SK-N-SH (cell line): ENCODE measurements around the gene ABCC5. TPM values are rescaled to one million over a fixed set of nuclear protein-coding genes. Genes with fewer than 3 reads are reported as not detected.

Experiments used
- CTCF ChIA-PET: fragments of 300-600, 350-600 bp; formaldehyde crosslinking; extraction: SDS; loops from one replicate; lab custom pipeline; 2021; lab: Yijun Ruan, JAX
- POLR2A ChIA-PET: fragments of 350-600 bp; sonication (Branson Sonifier 250); formaldehyde crosslinking; extraction: SDS; loops from one replicate; lab custom pipeline; 2020; ENCODE audit warnings: antibody characterized with exemption, inconsistent platforms; lab: Yijun Ruan, JAX
- DNase-seq: peaks from one replicate; pipeline ENCODE4 v3.0.0; 2012
- H2AFZ ChIP-seq: fragments of 200-600 bp; sonication (generic); 2 replicates; pipeline ENCODE4 v1.8.1; 2016; ENCODE audit warnings: antibody characterized with exemption, mild to moderate bottlenecking, low read depth
- H3F3A ChIP-seq: fragments of 200-600 bp; sonication (generic); replicated peaks from 2 replicates; pipeline ENCODE3; 2016; ENCODE audit warnings: antibody characterized with exemption, mild to moderate bottlenecking; ENCODE audit not compliant: insufficient read depth
- H3K27ac ChIP-seq, 2 experiments: fragments of 200-500 bp in 1 of 2; fragments of 200-600 bp in 1 of 2; sonication (Bioruptor generic) in 1 of 2; sonication (generic), shearing (Covaris generic) in 1 of 2; 2 replicates each; pipeline versions ENCODE4 v1.5.1 to v1.6.1; 2014 to 2016; ENCODE audit warnings: low read depth in 2 of 2, inconsistent platforms in 1 of 2, low read length in 1 of 2, mild to moderate bottlenecking in 1 of 2, mixed read lengths in 1 of 2
- H3K27me3 ChIP-seq: fragments of 200-600 bp; sonication (generic), shearing (Covaris generic); 2 replicates; pipeline ENCODE4 v1.6.1; 2016; ENCODE audit warnings: mixed run types; ENCODE audit not compliant: insufficient read depth
- H3K36me3 ChIP-seq, 2 experiments: fragments of 200-500 bp in 1 of 2; fragments of 200-600 bp in 1 of 2; sonication (Bioruptor generic) in 1 of 2; sonication (generic) in 1 of 2; replicated peaks in 1 of 2; 2 replicates each; pipeline versions ENCODE3 to v1.5.1; 2014 to 2016; ENCODE audit warnings: low read length in 1 of 2, mild to moderate bottlenecking in 1 of 2; ENCODE audit not compliant: insufficient read depth in 2 of 2, control insufficient read depth in 1 of 2
- H3K4me1 ChIP-seq, 2 experiments: fragments of 200-500 bp in 1 of 2; fragments of 200-600 bp in 1 of 2; sonication (Bioruptor generic) in 1 of 2; sonication (generic), shearing (Covaris generic) in 1 of 2; 2 replicates each; pipeline versions ENCODE4 v1.5.1 to v1.6.1; 2014 to 2016; ENCODE audit warnings: low read depth in 1 of 2, low read length in 1 of 2, mixed run types in 1 of 2; ENCODE audit not compliant: insufficient read depth in 2 of 2, control insufficient read depth in 1 of 2
- H3K4me2 ChIP-seq: fragments of 200-600 bp; sonication (generic), shearing (Covaris generic); 2 replicates; pipeline ENCODE4 v1.6.1; 2017; ENCODE audit warnings: mixed run types
- H3K4me3 ChIP-seq, 2 experiments: fragments of 200-500 bp in 1 of 2; fragments of 200-600 bp in 1 of 2; sonication (Bioruptor generic) in 1 of 2; sonication (generic), shearing (Covaris generic) in 1 of 2; 2 replicates each; pipeline versions ENCODE4 v1.5.1 to v1.8.1; 2014 to 2016; ENCODE audit warnings: low read depth in 2 of 2, inconsistent platforms in 1 of 2, low read length in 1 of 2, mild to moderate bottlenecking in 1 of 2, mixed read lengths in 1 of 2, moderate library complexity in 1 of 2
- H3K79me2 ChIP-seq: fragments of 200-600 bp; sonication (generic); 2 replicates; pipeline ENCODE4 v1.8.1; 2017; ENCODE audit warnings: mild to moderate bottlenecking; ENCODE audit not compliant: insufficient read depth
- H3K9ac ChIP-seq: fragments of 200-600 bp; sonication (generic); 2 replicates; pipeline ENCODE4 v1.6.1; 2017; ENCODE audit warnings: mixed run types
- H3K9me2 ChIP-seq: fragments of 200-600 bp; sonication (generic); 2 replicates; pipeline ENCODE4 v1.6.1; 2017; ENCODE audit warnings: mixed run types
- H3K9me3 ChIP-seq: fragments of 200-600 bp; sonication (generic); 2 replicates; pipeline ENCODE4 v1.6.1; 2017; ENCODE audit warnings: mixed run types, mild to moderate bottlenecking, moderate library complexity
- H4K20me1 ChIP-seq: fragments of 200-600 bp; sonication (generic); 2 replicates; pipeline ENCODE4 v1.6.1; 2017; ENCODE audit warnings: mild to moderate bottlenecking, mixed run types; ENCODE audit not compliant: insufficient read depth
- EP300 ChIP-seq, 2 experiments: IDR thresholded peaks; 2 replicates each; pipeline versions ENCODE4 v1.4.0 to v1.6.1; 2012; ENCODE audit warnings: borderline replicate concordance in 1 of 2, low read depth in 1 of 2, low read length in 1 of 2
- EZH2phosphoT487 ChIP-seq: fragments of 200-600 bp; sonication (generic); IDR thresholded peaks from 2 replicates; pipeline ENCODE4 v1.6.1; 2017; ENCODE audit warnings: low read depth, mixed run types, mild to moderate bottlenecking, antibody characterized with exemption, moderate library complexity, borderline replicate concordance
- JUND ChIP-seq: IDR thresholded peaks from 2 replicates; pipeline ENCODE4 v1.4.0; 2012
- MXI1 ChIP-seq: IDR thresholded peaks from 2 replicates; pipeline ENCODE4 v1.6.1; 2012; ENCODE audit warnings: mild to moderate bottlenecking, low read depth, low read length, improper control_type of control experiment
- NFIC ChIP-seq: IDR thresholded peaks from 2 replicates; pipeline ENCODE4 v1.4.0; 2012; ENCODE audit warnings: borderline replicate concordance
- NRF1 ChIP-seq: IDR thresholded peaks from 2 replicates; pipeline ENCODE4 v1.6.1; 2012; ENCODE audit warnings: low read depth, mild to moderate bottlenecking, low read length
- RXRA ChIP-seq: IDR thresholded peaks from 2 replicates; pipeline ENCODE4 v1.4.0; 2012; ENCODE audit warnings: low read depth, mild to moderate bottlenecking, borderline replicate concordance
- SMC3 ChIP-seq: IDR thresholded peaks from 2 replicates; pipeline ENCODE4 v1.6.1; 2012; ENCODE audit warnings: low read depth, low read length, improper control_type of control experiment
- WGBS: methylation state at CpG from one replicate; pipeline ENCODE4 v1.1.6; 2017; ENCODE audit warnings: low lambda C conversion rate; 5-methylcytosine and 5-hydroxymethylcytosine counted together
- polyA plus RNA-seq, 3 experiments: library from polyadenylated mRNA; depleted of rRNA; stranded (reverse); fragments of >200 nt; gene quantifications; 2 replicates each; pipeline ENCODE4 v1.2.3, GENCODE V29; 2012
- TF ChIP-seq, protein P1 (sequence below): IDR thresholded peaks from 2 replicates; pipeline ENCODE4 v1.4.0; 2012; ENCODE audit warnings: low read depth
- TF ChIP-seq, protein P2 (sequence below): IDR thresholded peaks from 2 replicates; pipeline ENCODE4 v1.4.0; 2012; ENCODE audit warnings: low read depth, borderline replicate concordance
- TF ChIP-seq, protein P3 (sequence below): fragments of 150-350 bp; IDR thresholded peaks from 2 replicates; pipeline ENCODE4 v1.6.1; 2017; ENCODE audit warnings: antibody characterized with exemption, low read length, low read depth, borderline replicate concordance
- TF ChIP-seq, protein P4 (sequence below): fragments of 150-350 bp; IDR thresholded peaks from 2 replicates; pipeline ENCODE4 v1.6.1; 2016; ENCODE audit warnings: mild to moderate bottlenecking, low read depth, low read length
- TF ChIP-seq, protein P5 (sequence below): IDR thresholded peaks from 2 replicates; pipeline ENCODE4 v1.6.1; 2012; ENCODE audit warnings: mild to moderate bottlenecking, low read depth, low read length, moderate library complexity

ABCC5 gene
- polyA plus RNA-seq, 1 of the 3 experiments (the other 2 are of a cell fraction): 25.9 TPM

DNA sequence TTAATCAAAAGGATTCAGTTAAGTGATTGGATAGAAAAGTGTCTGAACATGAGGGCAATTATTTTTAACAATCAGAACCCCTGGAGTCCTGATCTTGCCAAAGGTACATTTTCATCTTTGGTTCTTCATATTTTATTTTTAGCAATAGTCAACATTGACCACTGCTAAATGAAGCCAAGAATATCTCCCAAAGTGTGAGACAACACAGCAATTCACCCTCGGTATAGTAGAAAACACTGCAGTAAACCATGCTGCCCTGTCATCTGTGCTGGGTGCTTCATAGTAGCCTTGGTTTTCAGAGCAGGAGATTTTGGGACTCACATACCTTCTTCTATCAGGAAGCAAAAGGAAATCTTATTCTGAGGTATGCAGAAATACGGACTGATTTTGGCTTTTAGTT lies 85.8 kb downstream of the ABCC5 start:
- no peaks in the 10 kb centered on the region for H3K4me1 ChIP-seq
- no peaks in the 10 kb centered on the region for H3K9me3 ChIP-seq
- no peaks in the 10 kb centered on the region for H3K9me2 ChIP-seq
- no peak overlapping the region for H3K27ac ChIP-seq
- H2AFZ ChIP-seq: no peak overlapping the region
- H4K20me1 ChIP-seq: no peaks in the 10 kb centered on the region
- H3K36me3 ChIP-seq: peaks cover 6 to 11% of the 10 kb centered on the region in 2 experiments
- POLR2A ChIA-PET: no interaction called here
- 89% methylated on average over 2 of the region's 2 CpGs for WGBS
- no peaks in the 10 kb centered on the region for H3F3A ChIP-seq
- TF ChIP-seq EP300 (IDR thresholded peaks at IDR 0.05; ENCODE audit: borderline replicate concordance in 1 of 2, low read depth in 1 of 2, low read length in 1 of 2) (no peak), SMC3 (no peak), NFIC (no peak), JUND (no peak), NRF1 (no peak), MXI1 (no peak), RXRA (no peak), EZH2phosphoT487 (no peak)
- TF ChIP-seq, protein P1, sequence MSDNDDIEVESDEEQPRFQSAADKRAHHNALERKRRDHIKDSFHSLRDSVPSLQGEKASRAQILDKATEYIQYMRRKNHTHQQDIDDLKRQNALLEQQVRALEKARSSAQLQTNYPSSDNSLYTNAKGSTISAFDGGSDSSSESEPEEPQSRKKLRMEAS: no peak
- TF ChIP-seq, protein P2, sequence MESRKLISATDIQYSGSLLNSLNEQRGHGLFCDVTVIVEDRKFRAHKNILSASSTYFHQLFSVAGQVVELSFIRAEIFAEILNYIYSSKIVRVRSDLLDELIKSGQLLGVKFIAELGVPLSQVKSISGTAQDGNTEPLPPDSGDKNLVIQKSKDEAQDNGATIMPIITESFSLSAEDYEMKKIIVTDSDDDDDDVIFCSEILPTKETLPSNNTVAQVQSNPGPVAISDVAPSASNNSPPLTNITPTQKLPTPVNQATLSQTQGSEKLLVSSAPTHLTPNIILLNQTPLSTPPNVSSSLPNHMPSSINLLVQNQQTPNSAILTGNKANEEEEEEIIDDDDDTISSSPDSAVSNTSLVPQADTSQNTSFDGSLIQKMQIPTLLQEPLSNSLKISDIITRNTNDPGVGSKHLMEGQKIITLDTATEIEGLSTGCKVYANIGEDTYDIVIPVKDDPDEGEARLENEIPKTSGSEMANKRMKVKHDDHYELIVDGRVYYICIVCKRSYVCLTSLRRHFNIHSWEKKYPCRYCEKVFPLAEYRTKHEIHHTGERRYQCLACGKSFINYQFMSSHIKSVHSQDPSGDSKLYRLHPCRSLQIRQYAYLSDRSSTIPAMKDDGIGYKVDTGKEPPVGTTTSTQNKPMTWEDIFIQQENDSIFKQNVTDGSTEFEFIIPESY: no peak
- TF ChIP-seq, protein P3, sequence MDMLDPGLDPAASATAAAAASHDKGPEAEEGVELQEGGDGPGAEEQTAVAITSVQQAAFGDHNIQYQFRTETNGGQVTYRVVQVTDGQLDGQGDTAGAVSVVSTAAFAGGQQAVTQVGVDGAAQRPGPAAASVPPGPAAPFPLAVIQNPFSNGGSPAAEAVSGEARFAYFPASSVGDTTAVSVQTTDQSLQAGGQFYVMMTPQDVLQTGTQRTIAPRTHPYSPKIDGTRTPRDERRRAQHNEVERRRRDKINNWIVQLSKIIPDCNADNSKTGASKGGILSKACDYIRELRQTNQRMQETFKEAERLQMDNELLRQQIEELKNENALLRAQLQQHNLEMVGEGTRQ: no peak
- no peaks in the 10 kb centered on the region for H3K27me3 ChIP-seq
- no peak for DNase-seq
- no peaks in the 10 kb centered on the region for H3K79me2 ChIP-seq
- no peak overlapping the region for H3K9ac ChIP-seq
- H3K4me3 ChIP-seq: no peak overlapping the region
- no peak overlapping the region for H3K4me2 ChIP-seq
- CTCF ChIA-PET: no interaction called here

DNA sequence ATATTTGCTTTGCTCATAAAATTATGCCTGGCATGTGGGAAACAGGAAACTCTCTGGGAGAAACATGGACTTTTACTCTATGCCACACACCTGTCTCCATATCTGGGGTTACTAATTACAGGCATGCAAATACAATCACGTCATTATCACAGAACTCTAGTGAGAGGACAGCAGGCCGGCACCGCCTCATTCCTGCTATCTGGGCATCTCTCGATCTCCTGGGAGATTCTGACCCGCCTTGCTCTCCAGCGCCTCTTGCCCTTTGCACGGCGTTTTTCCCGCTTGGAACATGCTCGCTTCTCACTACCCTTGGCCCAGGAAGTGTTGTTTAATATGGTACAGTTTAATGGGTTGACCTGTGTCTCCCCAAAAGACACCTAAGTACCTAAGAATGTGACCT lies 87.6 kb downstream of the ABCC5 start:
- Histone ChIP-seq H3K4me3 (no peak overlapping the region), H3K79me2 (no peaks in the 10 kb centered on the region), H3K9me2 (no peaks in the 10 kb centered on the region), H3K9me3 (no peaks in the 10 kb centered on the region), H3F3A (no peaks in the 10 kb centered on the region), H3K4me2 (no peak overlapping the region), H4K20me1 (no peaks in the 10 kb centered on the region), H3K36me3 (peaks cover 13 to 15% of the 10 kb centered on the region in 2 experiments), H2AFZ (no peak overlapping the region), H3K4me1 (no peaks in the 10 kb centered on the region), H3K27ac (no peak overlapping the region), H3K27me3 (no peaks in the 10 kb centered on the region), H3K9ac (no peak overlapping the region)
- POLR2A ChIA-PET: no interaction called here
- no peak for DNase-seq
- CTCF ChIA-PET: no interaction called here
- 93% methylated on average over 10 of the region's 10 CpGs for WGBS
- TF ChIP-seq, protein P4, sequence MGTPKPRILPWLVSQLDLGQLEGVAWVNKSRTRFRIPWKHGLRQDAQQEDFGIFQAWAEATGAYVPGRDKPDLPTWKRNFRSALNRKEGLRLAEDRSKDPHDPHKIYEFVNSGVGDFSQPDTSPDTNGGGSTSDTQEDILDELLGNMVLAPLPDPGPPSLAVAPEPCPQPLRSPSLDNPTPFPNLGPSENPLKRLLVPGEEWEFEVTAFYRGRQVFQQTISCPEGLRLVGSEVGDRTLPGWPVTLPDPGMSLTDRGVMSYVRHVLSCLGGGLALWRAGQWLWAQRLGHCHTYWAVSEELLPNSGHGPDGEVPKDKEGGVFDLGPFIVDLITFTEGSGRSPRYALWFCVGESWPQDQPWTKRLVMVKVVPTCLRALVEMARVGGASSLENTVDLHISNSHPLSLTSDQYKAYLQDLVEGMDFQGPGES: no peak
- TF ChIP-seq, protein P5, sequence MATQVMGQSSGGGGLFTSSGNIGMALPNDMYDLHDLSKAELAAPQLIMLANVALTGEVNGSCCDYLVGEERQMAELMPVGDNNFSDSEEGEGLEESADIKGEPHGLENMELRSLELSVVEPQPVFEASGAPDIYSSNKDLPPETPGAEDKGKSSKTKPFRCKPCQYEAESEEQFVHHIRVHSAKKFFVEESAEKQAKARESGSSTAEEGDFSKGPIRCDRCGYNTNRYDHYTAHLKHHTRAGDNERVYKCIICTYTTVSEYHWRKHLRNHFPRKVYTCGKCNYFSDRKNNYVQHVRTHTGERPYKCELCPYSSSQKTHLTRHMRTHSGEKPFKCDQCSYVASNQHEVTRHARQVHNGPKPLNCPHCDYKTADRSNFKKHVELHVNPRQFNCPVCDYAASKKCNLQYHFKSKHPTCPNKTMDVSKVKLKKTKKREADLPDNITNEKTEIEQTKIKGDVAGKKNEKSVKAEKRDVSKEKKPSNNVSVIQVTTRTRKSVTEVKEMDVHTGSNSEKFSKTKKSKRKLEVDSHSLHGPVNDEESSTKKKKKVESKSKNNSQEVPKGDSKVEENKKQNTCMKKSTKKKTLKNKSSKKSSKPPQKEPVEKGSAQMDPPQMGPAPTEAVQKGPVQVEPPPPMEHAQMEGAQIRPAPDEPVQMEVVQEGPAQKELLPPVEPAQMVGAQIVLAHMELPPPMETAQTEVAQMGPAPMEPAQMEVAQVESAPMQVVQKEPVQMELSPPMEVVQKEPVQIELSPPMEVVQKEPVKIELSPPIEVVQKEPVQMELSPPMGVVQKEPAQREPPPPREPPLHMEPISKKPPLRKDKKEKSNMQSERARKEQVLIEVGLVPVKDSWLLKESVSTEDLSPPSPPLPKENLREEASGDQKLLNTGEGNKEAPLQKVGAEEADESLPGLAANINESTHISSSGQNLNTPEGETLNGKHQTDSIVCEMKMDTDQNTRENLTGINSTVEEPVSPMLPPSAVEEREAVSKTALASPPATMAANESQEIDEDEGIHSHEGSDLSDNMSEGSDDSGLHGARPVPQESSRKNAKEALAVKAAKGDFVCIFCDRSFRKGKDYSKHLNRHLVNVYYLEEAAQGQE: no peak
